HEK293 (cell line): ENCODE results near the gene WLS.

Experiments used
- CTCF ChIP-seq: fragments of 450-650 bp; formaldehyde crosslinking; IDR thresholded peaks from 2 replicates; pipeline ENCODE4 v1.5.1; 2016; ENCODE audit warnings: missing biosample characterization, missing genetic modification characterization
- KLF10 ChIP-seq: fragments of 450-650 bp; IDR thresholded peaks from 2 replicates; pipeline ENCODE4 v1.5.1; 2018; ENCODE audit warnings: missing biosample characterization, mild to moderate bottlenecking, missing genetic modification characterization
- KLF17 ChIP-seq: fragments of 450-650 bp; formaldehyde crosslinking; IDR thresholded peaks from 2 replicates; pipeline ENCODE4 v1.5.1; 2016; ENCODE audit warnings: missing biosample characterization, missing genetic modification characterization
- ZBTB26 ChIP-seq: fragments of 450-650 bp; formaldehyde crosslinking; optimal IDR thresholded peaks from 2 replicates; pipeline ENCODE3; 2016; ENCODE audit warnings: missing biosample characterization, mild to moderate bottlenecking, missing genetic modification characterization
- ZEB2 ChIP-seq: fragments of 450-650 bp; formaldehyde crosslinking; IDR thresholded peaks from 2 replicates; pipeline ENCODE4 v1.5.1; 2016; ENCODE audit warnings: missing biosample characterization, missing genetic modification characterization
- ZNF133 ChIP-seq: fragments of 450-650 bp; formaldehyde crosslinking; IDR thresholded peaks from 2 replicates; pipeline ENCODE4 v1.5.1; 2016; ENCODE audit warnings: missing biosample characterization, missing genetic modification characterization
- ZNF239 ChIP-seq: fragments of 450-650 bp; formaldehyde crosslinking; IDR thresholded peaks from 2 replicates; pipeline ENCODE4 v1.5.1; 2016; ENCODE audit warnings: missing biosample characterization, missing genetic modification characterization
- ZNF416 ChIP-seq: fragments of 450-650 bp; formaldehyde crosslinking; IDR thresholded peaks from 2 replicates; pipeline ENCODE4 v1.5.1; 2016; ENCODE audit warnings: missing biosample characterization, missing genetic modification characterization
- ZNF449 ChIP-seq: fragments of 450-650 bp; formaldehyde crosslinking; IDR thresholded peaks from 2 replicates; pipeline ENCODE4 v1.5.1; 2017; ENCODE audit warnings: missing biosample characterization, mild to moderate bottlenecking, missing genetic modification characterization, moderate library complexity
- ZNF530 ChIP-seq: fragments of 450-650 bp; formaldehyde crosslinking; IDR thresholded peaks from 2 replicates; pipeline ENCODE4 v1.5.1; 2016; ENCODE audit warnings: low read depth, missing biosample characterization, missing genetic modification characterization
- TF ChIP-seq, protein P1 (sequence below): sonication (generic); formaldehyde crosslinking; IDR thresholded peaks from 2 replicates; pipeline ENCODE4 v1.8.1; 2022; ENCODE audit warnings: mild to moderate bottlenecking, moderate library complexity, missing genetic modification reagents
- TF ChIP-seq, protein P2 (sequence below): fragments of 450-650 bp; formaldehyde crosslinking; IDR thresholded peaks from 2 replicates; pipeline ENCODE4 v1.5.1; 2016; ENCODE audit warnings: missing biosample characterization, missing genetic modification characterization

GRCh38 chr1:68113966-68114365 is 118.4 kb downstream of the WLS start:
- no peak for TF ChIP-seq CTCF (tag by site-specific recombination)
- TF ChIP-seq, protein P1, sequence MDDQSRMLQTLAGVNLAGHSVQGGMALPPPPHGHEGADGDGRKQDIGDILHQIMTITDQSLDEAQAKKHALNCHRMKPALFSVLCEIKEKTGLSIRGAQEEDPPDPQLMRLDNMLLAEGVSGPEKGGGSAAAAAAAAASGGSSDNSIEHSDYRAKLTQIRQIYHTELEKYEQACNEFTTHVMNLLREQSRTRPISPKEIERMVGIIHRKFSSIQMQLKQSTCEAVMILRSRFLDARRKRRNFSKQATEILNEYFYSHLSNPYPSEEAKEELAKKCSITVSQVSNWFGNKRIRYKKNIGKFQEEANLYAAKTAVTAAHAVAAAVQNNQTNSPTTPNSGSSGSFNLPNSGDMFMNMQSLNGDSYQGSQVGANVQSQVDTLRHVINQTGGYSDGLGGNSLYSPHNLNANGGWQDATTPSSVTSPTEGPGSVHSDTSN (CRISPR knock-in tag): no peak
- no peak for TF ChIP-seq ZNF133 (tag by site-specific recombination)
- no peak for TF ChIP-seq ZNF449
- TF ChIP-seq, protein P2, sequence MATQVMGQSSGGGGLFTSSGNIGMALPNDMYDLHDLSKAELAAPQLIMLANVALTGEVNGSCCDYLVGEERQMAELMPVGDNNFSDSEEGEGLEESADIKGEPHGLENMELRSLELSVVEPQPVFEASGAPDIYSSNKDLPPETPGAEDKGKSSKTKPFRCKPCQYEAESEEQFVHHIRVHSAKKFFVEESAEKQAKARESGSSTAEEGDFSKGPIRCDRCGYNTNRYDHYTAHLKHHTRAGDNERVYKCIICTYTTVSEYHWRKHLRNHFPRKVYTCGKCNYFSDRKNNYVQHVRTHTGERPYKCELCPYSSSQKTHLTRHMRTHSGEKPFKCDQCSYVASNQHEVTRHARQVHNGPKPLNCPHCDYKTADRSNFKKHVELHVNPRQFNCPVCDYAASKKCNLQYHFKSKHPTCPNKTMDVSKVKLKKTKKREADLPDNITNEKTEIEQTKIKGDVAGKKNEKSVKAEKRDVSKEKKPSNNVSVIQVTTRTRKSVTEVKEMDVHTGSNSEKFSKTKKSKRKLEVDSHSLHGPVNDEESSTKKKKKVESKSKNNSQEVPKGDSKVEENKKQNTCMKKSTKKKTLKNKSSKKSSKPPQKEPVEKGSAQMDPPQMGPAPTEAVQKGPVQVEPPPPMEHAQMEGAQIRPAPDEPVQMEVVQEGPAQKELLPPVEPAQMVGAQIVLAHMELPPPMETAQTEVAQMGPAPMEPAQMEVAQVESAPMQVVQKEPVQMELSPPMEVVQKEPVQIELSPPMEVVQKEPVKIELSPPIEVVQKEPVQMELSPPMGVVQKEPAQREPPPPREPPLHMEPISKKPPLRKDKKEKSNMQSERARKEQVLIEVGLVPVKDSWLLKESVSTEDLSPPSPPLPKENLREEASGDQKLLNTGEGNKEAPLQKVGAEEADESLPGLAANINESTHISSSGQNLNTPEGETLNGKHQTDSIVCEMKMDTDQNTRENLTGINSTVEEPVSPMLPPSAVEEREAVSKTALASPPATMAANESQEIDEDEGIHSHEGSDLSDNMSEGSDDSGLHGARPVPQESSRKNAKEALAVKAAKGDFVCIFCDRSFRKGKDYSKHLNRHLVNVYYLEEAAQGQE (tag by site-specific recombination): no peak
- TF ChIP-seq ZEB2 (tag by site-specific recombination): no peak
- no peak for TF ChIP-seq ZBTB26 (tag by site-specific recombination)
- no peak for TF ChIP-seq ZNF530 (tag by site-specific recombination)
- TF ChIP-seq KLF10 (tag by site-specific recombination): no peak
- TF ChIP-seq KLF17: no peak
- no peak for TF ChIP-seq ZNF239 (tag by site-specific recombination)
- no peak for TF ChIP-seq ZNF416 (tag by site-specific recombination)
